HCT116 (cell line): ENCODE measurements around the gene STK17A. TPM values are rescaled to one million over a fixed set of nuclear protein-coding genes. Genes with fewer than 3 reads are reported as not detected.

Experiments used
- ATAC-seq: fragments of 200-7000 bp; cut with Tn5 transposase; 2 replicates; pipeline ENCODE4 v1.9.1; 2020; ENCODE audit warnings: mild to moderate bottlenecking, moderate library complexity
- BruUV-seq: library from RNA; stranded (reverse); fragments of 400-500 nt; replicated peaks from 2 replicates; lab custom pipeline; 2021; lab: Mats Ljungman, UMichigan
- CTCF ChIA-PET: fragments of 300-600 bp; sonication (Branson Sonifier 250); formaldehyde crosslinking; loops from one replicate; lab custom pipeline; 2021; ENCODE audit warnings: antibody characterized with exemption; lab: Charles Lee
- POLR2A ChIA-PET: fragments of 300-600, 350-600 bp; sonication (Branson Sonifier 250); formaldehyde crosslinking; loops from one replicate; lab custom pipeline; 2021; ENCODE audit warnings: antibody characterized with exemption; lab: Charles Lee
- RAD21 ChIA-PET, 2 experiments: fragments of 300-600 bp; sonication (Branson Sonifier 250); formaldehyde crosslinking; loops; one replicate each; lab custom pipeline; 2023; ENCODE audit warnings: low total read pairs in 2 of 2; ENCODE audit not compliant: uncharacterized antibody in 2 of 2, unreplicated experiment in 2 of 2, low non-redundant PET in 1 of 2; lab: Charles Lee
- DNase-seq: peaks from one replicate; pipeline ENCODE4 v3.0.0-alpha.2; 2010; ENCODE audit warnings: low read depth, low spot score
- H2AFZ ChIP-seq: fragments of 200-600 bp; shearing (Covaris generic), sonication (generic); 2 replicates; pipeline ENCODE4 v1.6.1; 2017; ENCODE audit warnings: low read depth, mixed run types, mixed read lengths, antibody characterized with exemption, low read length; ENCODE audit not compliant: poor library complexity, severe bottlenecking
- H3K27ac ChIP-seq: 2 replicates; pipeline ENCODE4 v1.5.1; 2012; ENCODE audit warnings: low read depth, low read length
- H3K27me3 ChIP-seq: fragments of 200-600 bp; sonication (generic); 2 replicates; pipeline ENCODE4 v1.6.1; 2016; ENCODE audit warnings: mixed run types, low read length, mixed read lengths; ENCODE audit not compliant: insufficient read depth
- H3K36me3 ChIP-seq, 2 experiments: fragments of 200-500 bp in 1 of 2; fragments of 200-600 bp in 1 of 2; sonication (Bioruptor generic) in 1 of 2; sonication (generic) in 1 of 2; 2 replicates each; pipeline versions ENCODE4 v1.5.1 to v1.6.1; 2014 to 2016; ENCODE audit warnings: low read length in 2 of 2, inconsistent platforms in 1 of 2, mixed read lengths in 1 of 2, mixed run types in 1 of 2; ENCODE audit not compliant: insufficient read depth in 2 of 2, control insufficient read depth in 1 of 2
- H3K4me1 ChIP-seq, 2 experiments: fragments of 200-600 bp in 1 of 2; sonication (generic) in 1 of 2; 2 replicates each; pipeline versions ENCODE4 v1.5.1 to v1.6.1; 2012 to 2017; ENCODE audit warnings: low read length in 2 of 2, inconsistent platforms in 1 of 2, mild to moderate bottlenecking in 1 of 2, mixed read lengths in 1 of 2, mixed run types in 1 of 2, moderate library complexity in 1 of 2; ENCODE audit not compliant: insufficient read depth in 2 of 2, control insufficient read depth in 1 of 2
- H3K4me2 ChIP-seq: fragments of 200-600 bp; sonication (generic); 2 replicates; pipeline ENCODE4 v1.6.1; 2017; ENCODE audit warnings: mixed run types, low read length, mixed read lengths
- H3K4me3 ChIP-seq, 2 experiments: fragments of 200-600 bp in 1 of 2; sonication (generic) in 1 of 2; replicated peaks in 1 of 2; 2 replicates each; pipeline ENCODE4 v1.5.1; 2011 to 2016; ENCODE audit warnings: low read length in 2 of 2, control low read depth in 1 of 2, low read depth in 1 of 2, mild to moderate bottlenecking in 1 of 2, mixed read lengths in 1 of 2, mixed run types in 1 of 2
- H3K79me2 ChIP-seq: fragments of 200-600 bp; sonication (generic); 2 replicates; pipeline ENCODE4 v1.6.1; 2017; ENCODE audit warnings: mild to moderate bottlenecking, mixed run types, low read length, moderate library complexity, mixed read lengths; ENCODE audit not compliant: insufficient read depth
- H3K9ac ChIP-seq: fragments of 200-600 bp; sonication (generic); 2 replicates; pipeline ENCODE4 v1.6.1; 2016; ENCODE audit warnings: low read length, mixed read lengths
- H3K9me2 ChIP-seq: fragments of 200-600 bp; sonication (generic), shearing (Covaris generic); 2 replicates; pipeline ENCODE4 v1.6.1; 2017; ENCODE audit warnings: mixed run types, mild to moderate bottlenecking, moderate library complexity; ENCODE audit not compliant: insufficient read depth
- H3K9me3 ChIP-seq, 2 experiments: fragments of 200-500 bp in 1 of 2; fragments of 200-600 bp in 1 of 2; sonication (Bioruptor generic) in 1 of 2; sonication (generic) in 1 of 2; 2 replicates each; pipeline ENCODE4 v1.6.1; 2014 to 2017; ENCODE audit warnings: low read length in 2 of 2, mixed read lengths in 2 of 2, inconsistent platforms in 1 of 2, low read depth in 1 of 2, mild to moderate bottlenecking in 1 of 2, mixed run types in 1 of 2, moderate library complexity in 1 of 2; ENCODE audit not compliant: control insufficient read depth in 1 of 2, insufficient read depth in 1 of 2
- H4K20me1 ChIP-seq: fragments of 200-600 bp; sonication (generic), shearing (Covaris generic); 2 replicates; pipeline ENCODE4 v1.6.1; 2017; ENCODE audit warnings: mixed run types, mild to moderate bottlenecking, moderate library complexity; ENCODE audit not compliant: insufficient read depth
- CBX3 ChIP-seq: IDR thresholded peaks from 2 replicates; pipeline ENCODE4 v1.6.1; 2012; ENCODE audit warnings: low read depth
- CEBPB ChIP-seq: IDR thresholded peaks from 2 replicates; pipeline ENCODE4 v1.6.1; 2012; ENCODE audit warnings: low read depth
- EGR1 ChIP-seq: IDR thresholded peaks from 2 replicates; pipeline ENCODE4 v1.6.1; 2012; ENCODE audit warnings: low read depth
- ELF1 ChIP-seq: IDR thresholded peaks from 2 replicates; pipeline ENCODE4 v1.6.1; 2012; ENCODE audit warnings: low read depth, borderline replicate concordance
- FOSL1 ChIP-seq: IDR thresholded peaks from 2 replicates; pipeline ENCODE4 v1.6.1; 2012; ENCODE audit warnings: low read depth
- JUND ChIP-seq: IDR thresholded peaks from 2 replicates; pipeline ENCODE4 v1.6.1; 2012
- POLR2A ChIP-seq: IDR thresholded peaks from 2 replicates; pipeline ENCODE4 v1.7.0; 2011; ENCODE audit warnings: borderline replicate concordance; ENCODE audit not compliant: insufficient read depth, insufficient read length; ENCODE audit errors: extremely low read depth
- POLR2AphosphoS5 ChIP-seq: IDR thresholded peaks from 2 replicates; pipeline ENCODE4 v1.6.1; 2011; ENCODE audit warnings: mild to moderate bottlenecking, low read depth, low read length, moderate library complexity
- SIN3A ChIP-seq: IDR thresholded peaks from 2 replicates; pipeline ENCODE4 v1.6.1; 2012; ENCODE audit warnings: low read depth
- SP1 ChIP-seq: IDR thresholded peaks from 2 replicates; pipeline ENCODE4 v1.6.1; 2012; ENCODE audit warnings: low read depth
- SRF ChIP-seq: IDR thresholded peaks from 2 replicates; pipeline ENCODE4 v1.6.1; 2012; ENCODE audit warnings: low read depth
- TCF7L2 ChIP-seq: IDR thresholded peaks from 2 replicates; pipeline ENCODE4 v1.7.0; 2011; ENCODE audit warnings: borderline replicate concordance, inconsistent platforms; ENCODE audit not compliant: insufficient read depth, insufficient read length; ENCODE audit errors: extremely low read depth
- YY1 ChIP-seq: IDR thresholded peaks from 2 replicates; pipeline ENCODE4 v1.6.1; 2011; ENCODE audit warnings: low read length, low read depth, moderate library complexity, mild to moderate bottlenecking; ENCODE audit not compliant: insufficient replicate concordance; ENCODE audit errors: extremely low read depth
- ZFX ChIP-seq: fragments of 450-650 bp; IDR thresholded peaks from 2 replicates; pipeline ENCODE4 v1.6.1; 2017
- ZNF274 ChIP-seq: fragments of 200-500 bp; sonication (Bioruptor generic); IDR thresholded peaks from 2 replicates; pipeline ENCODE4 v1.6.1; 2014; ENCODE audit warnings: mild to moderate bottlenecking, low read depth, low read length, inconsistent platforms
- intact Hi-C: fragments of 100-400 bp; cut with micrococcal nuclease; formaldehyde crosslinking; loops from 2 replicates; pipeline ENCODE4 v1.10.0; 2022
- total RNA-seq: library from RNA; stranded (reverse); gene quantifications from one replicate; pipeline ENCODE4 v1.2.1, GENCODE V29; 2021; ENCODE audit not compliant: unreplicated experiment
- TF ChIP-seq, protein P1 (sequence below): IDR thresholded peaks from 2 replicates; pipeline ENCODE4 v1.6.1; 2012
- TF ChIP-seq, protein P2 (sequence below): IDR thresholded peaks from 2 replicates; pipeline ENCODE4 v1.6.1; 2012; ENCODE audit warnings: low read depth
- TF ChIP-seq, protein P3 (sequence below): IDR thresholded peaks from 2 replicates; pipeline ENCODE4 v1.6.1; 2012

STK17A gene
- total RNA-seq, 1 experiment from 2014 or later = 14.8 TPM

DNA sequence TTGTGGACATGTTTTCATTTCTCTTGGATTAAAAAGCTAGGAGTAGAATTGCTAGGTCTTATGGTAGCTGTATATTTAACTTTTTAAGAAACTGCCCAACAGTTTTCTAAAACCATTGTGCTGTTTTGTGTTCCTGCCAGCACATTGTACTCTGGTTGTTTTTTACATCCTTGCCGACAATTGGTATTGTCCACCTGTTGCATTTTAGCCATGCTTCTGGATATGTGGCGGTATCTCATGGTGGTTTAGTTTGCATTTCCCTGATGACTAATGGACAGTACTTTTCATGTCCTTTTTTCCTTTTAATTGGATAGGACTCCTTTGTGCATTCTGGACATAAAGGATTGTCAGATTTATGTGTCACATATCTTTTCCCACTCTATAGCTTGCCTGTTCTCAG lies 45.5 kb downstream of the STK17A start:
- CTCF ChIA-PET = interaction anchor here (1.5 kb wide), 1 partner anchor 46 kb away, joined by 4 read pairs; the partner anchor contains the start of gene STK17A
- RAD21 ChIA-PET = no interaction called here
- no peak for ATAC-seq

DNA sequence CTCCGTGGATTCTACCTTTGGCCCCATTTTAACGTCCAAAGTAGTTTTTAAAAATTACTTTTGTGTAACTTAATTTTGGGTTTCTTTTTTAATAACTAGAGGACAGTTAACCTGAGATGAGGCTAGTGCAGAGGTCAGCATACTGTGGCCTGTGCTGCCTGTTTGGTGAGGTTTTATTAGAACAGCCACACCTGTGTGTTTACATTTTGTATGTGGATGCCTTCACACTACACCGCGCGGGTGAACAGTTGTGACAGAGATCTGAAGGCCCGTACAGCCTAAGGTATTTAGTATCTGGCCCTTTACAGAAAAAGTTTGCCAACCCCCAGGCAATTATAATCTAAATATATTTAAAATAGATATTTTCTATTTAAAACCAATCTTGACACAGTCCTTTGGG lies 46.9 kb downstream of the STK17A start:
- ChIA-PET CTCF (no interaction called here), POLR2A (no interaction called here), RAD21 (no interaction called here)
- intact Hi-C loops = no loop called here
- DNase-seq = no peak
- Histone ChIP-seq H3K9me3 (no peaks in the 10 kb centered on the region), H3K4me3 (no peak overlapping the region), H3K27ac (no peak overlapping the region), H3K36me3 (peaks cover 18 to 34% of the 10 kb centered on the region in 2 experiments; a peak in 3 of 4 replicates), H3K9me2 (no peaks in the 10 kb centered on the region), H4K20me1 (no peaks in the 10 kb centered on the region), H3K4me1 (no peaks in the 10 kb centered on the region)
- BruUV-seq = no TSS peak
- TF ChIP-seq FOSL1 (no peak), YY1 (no peak), ZFX (no peak), JUND (no peak), EGR1 (no peak), POLR2A (no peak), SP1 (no peak), SIN3A (no peak), CEBPB (no peak), POLR2AphosphoS5 (no peak), CBX3 (no peak), ELF1 (no peak), ZNF274 (no peak)
- TF ChIP-seq, protein P1, sequence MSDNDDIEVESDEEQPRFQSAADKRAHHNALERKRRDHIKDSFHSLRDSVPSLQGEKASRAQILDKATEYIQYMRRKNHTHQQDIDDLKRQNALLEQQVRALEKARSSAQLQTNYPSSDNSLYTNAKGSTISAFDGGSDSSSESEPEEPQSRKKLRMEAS = no peak
- TF ChIP-seq, protein P2, sequence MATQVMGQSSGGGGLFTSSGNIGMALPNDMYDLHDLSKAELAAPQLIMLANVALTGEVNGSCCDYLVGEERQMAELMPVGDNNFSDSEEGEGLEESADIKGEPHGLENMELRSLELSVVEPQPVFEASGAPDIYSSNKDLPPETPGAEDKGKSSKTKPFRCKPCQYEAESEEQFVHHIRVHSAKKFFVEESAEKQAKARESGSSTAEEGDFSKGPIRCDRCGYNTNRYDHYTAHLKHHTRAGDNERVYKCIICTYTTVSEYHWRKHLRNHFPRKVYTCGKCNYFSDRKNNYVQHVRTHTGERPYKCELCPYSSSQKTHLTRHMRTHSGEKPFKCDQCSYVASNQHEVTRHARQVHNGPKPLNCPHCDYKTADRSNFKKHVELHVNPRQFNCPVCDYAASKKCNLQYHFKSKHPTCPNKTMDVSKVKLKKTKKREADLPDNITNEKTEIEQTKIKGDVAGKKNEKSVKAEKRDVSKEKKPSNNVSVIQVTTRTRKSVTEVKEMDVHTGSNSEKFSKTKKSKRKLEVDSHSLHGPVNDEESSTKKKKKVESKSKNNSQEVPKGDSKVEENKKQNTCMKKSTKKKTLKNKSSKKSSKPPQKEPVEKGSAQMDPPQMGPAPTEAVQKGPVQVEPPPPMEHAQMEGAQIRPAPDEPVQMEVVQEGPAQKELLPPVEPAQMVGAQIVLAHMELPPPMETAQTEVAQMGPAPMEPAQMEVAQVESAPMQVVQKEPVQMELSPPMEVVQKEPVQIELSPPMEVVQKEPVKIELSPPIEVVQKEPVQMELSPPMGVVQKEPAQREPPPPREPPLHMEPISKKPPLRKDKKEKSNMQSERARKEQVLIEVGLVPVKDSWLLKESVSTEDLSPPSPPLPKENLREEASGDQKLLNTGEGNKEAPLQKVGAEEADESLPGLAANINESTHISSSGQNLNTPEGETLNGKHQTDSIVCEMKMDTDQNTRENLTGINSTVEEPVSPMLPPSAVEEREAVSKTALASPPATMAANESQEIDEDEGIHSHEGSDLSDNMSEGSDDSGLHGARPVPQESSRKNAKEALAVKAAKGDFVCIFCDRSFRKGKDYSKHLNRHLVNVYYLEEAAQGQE = no peak
- TF ChIP-seq, protein P3, sequence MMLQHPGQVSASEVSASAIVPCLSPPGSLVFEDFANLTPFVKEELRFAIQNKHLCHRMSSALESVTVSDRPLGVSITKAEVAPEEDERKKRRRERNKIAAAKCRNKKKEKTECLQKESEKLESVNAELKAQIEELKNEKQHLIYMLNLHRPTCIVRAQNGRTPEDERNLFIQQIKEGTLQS = no peak
- TF ChIP-seq, all 23 proteins: peak for 0
- no peaks in the 10 kb centered on the region for H3K27me3 ChIP-seq
- H3K9ac ChIP-seq = no peak overlapping the region
- no peak overlapping the region for H2AFZ ChIP-seq
- ATAC-seq = no peak
- H3K79me2 ChIP-seq = no peaks in the 10 kb centered on the region
- no peak overlapping the region for H3K4me2 ChIP-seq

More for the DNA sequence above, 45.5 kb downstream of the STK17A start:
- BruUV-seq = no TSS peak
- Histone ChIP-seq H4K20me1 (no peaks in the 10 kb centered on the region), H3K79me2 (no peaks in the 10 kb centered on the region), H3K4me3 (no peak overlapping the region), H3K4me1 (no peaks in the 10 kb centered on the region), H2AFZ (no peak overlapping the region), H3K9me2 (no peaks in the 10 kb centered on the region), H3K4me2 (no peak overlapping the region), H3K9me3 (no peaks in the 10 kb centered on the region), H3K36me3 (peaks cover 22 to 28% of the 10 kb centered on the region in 2 experiments), H3K27me3 (no peaks in the 10 kb centered on the region), H3K9ac (no peak overlapping the region), H3K27ac (no peak overlapping the region)
- TF ChIP-seq TCF7L2 (no peak), JUND (no peak), ZFX (no peak), POLR2A (no peak), FOSL1 (no peak), POLR2AphosphoS5 (no peak), CBX3 (no peak), SRF (no peak), EGR1 (no peak)
- DNase-seq = no peak
- POLR2A ChIA-PET = no interaction called here
- intact Hi-C loops = no loop called here
